GF-D8 (cell line): ENCODE measurements around the gene ZNF609.

Source experiments
- DNase-seq: peaks from one replicate; lab custom pipeline; 2025; lab: John Stamatoyannopoulos, UW

ZNF609 gene

DNA sequence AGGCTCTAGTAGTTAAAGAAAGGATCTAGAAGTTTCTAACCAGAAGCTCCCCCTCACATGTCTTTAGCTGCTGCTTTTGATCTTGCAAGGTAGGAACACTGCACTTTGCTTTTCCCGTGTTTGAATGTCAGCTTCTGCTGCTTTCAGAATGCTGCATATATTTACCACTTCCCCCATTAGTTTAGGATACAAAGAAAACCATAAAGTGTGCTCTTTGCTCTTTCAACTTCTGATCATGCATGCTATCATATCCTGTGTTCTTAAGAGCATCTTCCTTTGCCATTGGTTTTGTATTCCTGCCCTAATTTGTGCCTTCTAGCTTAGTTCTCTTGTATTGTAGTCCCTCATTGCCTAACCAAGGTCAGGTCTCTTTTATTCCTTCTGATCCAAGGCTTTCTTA, 43.3 kb downstream of the ZNF609 start:
- no peak for DNase-seq

DNA sequence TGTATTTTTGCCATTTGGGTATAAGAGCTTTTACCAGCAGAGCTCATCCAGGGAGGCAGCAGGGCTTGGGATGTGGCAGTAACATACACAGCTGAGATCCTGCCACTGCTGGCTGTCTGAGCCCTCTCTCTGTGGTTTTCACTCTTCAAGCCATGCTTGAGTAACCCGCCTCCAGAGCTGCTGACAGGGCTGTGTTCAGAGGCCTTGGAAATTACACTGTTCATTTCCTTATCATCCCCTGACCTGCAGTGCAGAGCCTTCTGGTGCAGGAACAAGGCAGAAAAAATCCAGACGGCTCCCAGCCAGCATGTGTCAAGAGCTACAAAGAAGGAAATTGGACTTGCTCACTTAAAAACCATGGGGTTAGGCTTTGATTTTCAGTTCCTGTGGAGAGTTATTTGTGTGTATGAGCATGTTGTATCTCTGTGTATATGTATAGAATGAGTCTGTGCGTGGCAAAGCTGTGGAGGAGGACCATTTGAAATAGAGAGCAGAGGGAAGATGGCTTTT, 47.0 kb downstream of the ZNF609 start:
- peak; percentile 86 for DNase-seq

DNA sequence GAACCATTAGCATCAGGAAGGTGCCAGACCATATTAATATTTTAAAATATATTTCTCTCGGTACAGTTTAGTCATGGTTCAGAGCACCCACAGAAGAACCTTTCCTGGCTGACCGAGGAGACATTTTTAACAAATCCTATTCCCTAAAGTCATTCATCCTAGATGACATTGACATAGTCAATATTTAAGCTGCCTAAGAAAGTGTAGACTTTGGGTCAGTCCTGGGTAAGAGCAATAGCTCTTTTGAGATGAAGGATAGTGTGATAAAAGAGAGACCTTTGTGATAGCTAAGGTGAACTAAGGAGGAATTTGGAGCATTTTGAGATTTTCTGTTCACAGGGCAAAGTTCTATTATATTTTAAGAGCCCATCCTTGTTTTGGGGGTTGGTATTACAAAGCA, 47.5 kb downstream of the ZNF609 start:
- DNase-seq = no peak

DNA sequence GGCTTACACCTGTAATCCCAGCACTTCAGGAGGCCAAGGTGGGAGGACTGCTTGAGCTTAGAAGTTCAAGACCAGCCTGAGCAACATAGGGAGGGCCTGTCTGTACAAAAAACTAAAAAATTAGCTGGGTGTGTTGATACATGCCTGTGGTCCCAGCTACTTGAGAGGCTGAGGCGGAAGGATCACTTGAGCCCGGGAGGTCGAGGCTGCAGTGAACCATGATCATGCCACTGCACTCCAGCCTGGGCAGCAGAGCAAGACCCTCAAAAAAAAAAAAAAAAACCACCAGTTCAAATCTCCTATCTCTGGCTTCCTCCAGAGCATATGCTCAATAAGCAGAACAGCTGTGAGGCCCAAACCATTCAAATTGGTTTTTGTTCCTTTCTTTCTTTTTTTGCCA, 53.4 kb downstream of the ZNF609 start:
- no peak for DNase-seq

DNA sequence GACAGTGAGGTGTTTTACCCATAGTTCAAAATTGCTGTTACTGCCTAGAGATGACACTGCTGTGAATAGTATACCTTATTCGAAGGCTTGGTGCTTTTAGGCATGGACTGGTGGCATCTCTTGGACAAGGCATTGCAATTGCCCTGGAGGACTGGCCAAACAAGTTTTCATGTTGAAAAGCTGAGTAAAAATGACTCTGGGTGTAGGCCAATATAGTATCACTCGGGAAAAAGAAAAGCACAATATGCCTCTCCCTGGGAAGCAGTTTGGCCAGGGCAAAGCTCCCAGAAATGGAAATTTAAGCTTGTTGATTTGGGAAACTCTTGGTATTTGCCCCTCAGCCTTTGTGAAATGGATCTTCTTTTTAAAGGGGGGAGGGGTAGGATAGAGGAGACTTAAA, 54.8 kb downstream of the ZNF609 start:
- DNase-seq = no peak

DNA sequence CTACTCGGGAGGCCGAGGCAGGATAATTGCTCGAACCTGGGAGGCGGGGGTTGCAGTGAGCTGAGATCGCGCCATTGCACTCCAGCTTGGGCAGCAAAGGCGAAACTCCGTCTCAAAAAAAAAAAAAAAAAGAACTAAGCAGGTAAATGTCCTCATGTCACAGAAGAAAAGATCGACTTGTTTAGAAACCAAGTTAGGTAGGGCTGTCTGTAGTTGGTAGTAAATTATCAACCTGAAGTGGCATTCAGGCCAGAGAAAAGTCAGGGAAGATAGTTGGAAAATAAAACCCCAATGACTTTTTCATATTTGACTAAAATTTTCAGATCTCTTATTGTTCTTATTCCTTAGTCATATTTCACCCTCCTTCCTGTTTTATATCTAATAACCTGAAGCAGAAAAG, 55.4 kb downstream of the ZNF609 start:
- DNase-seq = no peak

DNA sequence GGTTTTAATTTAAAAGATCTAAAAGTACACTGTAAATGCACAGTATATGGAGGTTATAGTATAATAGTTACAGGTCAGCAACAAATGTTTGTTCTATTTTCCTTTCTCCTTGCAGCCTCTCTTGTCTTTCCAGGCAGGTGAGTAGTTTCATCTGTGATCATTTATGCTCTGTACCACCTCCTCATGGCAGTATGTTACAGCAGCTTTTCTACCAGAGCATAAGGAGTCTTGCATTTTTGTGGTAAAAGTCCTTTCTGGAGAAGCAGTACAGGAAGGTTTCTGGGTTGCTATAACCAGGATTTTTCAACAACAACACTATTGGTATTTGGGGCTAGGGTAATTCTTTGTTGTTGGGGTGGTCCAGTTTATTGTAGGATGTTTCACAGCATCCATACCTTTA, 59.5 kb downstream of the ZNF609 start:
- no peak for DNase-seq

DNA sequence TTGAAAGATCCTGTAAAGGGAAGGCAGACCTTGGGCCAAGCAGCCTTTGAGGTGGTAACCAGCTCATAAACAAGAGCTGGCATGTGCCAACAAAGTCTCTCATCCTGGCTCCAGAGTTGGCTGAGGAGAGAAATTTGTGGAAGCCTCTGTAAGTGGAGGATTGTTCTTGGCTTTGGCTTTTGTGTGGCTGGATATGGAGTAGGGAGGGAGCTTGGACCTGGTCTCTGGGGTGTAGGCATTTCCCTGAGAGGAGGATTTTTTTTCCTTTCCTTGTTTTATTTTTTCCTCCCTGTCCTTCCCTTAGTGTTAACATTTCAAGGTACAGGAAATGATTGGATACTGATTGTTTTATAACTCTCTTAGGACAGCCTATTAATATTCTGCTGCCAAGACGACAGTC, 60.8 kb downstream of the ZNF609 start:
- DNase-seq = no peak

DNA sequence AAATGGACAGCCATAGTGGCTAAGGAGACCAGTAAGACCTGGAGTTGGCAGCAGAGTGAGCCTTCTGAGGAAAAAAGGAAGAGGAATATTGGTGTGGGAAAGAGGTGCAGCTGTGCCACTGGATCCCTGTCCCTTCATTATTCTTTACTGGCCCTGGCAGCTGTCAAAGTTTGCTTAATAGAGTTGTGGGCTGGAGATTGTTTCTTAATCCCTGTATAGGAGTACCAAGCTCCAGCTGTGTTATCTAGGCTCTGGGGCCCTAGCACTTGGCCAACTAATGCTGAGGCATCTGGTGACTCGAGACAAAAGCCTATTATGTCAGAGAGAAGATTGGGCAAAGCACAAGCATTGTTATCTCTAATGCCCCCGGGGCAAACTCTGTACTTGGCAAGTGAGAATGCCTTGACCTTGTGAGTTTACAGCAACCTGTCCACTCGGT, 61.4 kb downstream of the ZNF609 start:
- peak; percentile 97 for DNase-seq

DNA sequence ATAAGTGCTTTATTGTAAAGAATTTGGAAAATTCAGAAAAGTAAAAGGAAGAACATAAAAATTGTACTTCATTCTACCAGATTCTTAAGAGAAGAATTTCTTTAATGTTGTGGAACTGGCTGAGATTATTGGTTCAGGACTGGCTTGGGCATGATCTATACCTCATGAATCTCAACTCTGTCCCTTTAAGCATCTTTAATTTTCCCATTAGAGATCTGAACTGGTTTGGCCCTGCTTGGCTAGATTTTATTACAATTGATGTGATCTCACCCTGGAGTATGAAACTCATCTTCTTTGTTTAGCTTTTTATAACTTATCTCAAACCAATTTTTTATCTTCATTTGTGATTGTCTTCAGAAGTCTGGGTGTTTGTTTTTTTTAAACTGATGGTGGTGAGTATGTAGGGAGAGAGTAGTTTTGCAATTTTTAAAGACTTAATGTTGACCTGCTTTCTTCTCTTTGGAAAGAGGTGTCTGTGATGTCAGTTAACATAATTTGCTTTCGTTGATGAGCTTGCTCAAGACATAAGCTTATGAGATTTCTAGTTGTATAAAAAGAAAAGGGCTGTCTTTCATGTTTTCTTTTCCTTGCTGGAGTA, 61.9 kb downstream of the ZNF609 start:
- peak; percentile 44 for DNase-seq

DNA sequence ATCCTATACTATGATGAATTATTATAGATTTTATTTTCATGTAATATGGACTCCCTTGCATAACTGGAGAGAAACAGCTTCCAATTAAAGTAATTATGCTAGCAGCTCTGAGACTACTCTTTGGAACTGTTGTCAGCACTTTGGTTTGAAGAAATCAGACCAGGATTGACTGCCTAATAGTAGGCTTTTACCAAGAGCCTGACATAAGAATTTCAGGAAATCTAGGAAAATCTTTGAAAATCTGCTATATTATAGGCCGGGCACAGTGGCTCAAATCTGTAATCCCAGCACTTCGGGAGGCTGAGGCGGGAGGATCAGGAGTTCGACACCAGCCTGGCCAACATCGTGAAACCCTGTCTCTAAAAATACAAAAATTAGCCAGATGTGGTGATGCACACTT, 62.9 kb downstream of the ZNF609 start:
- DNase-seq = no peak

DNA sequence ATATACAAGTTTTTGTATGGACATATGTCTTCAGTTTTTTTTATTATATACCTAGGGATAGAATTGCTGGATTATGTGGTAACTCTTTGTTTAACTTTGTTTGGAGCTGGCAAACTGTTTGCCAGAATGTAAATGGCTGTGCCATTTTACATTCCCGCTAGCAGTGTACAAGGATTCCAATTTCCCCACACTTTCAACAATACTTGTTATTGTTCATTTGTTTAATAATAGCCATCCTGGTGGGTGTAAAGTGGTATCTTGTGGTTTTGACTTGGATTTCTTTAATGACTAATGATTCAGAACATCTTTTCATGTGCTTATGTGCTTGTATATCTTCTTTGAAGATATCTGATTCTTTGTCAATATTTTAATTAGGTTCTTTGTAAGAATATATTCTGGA, 64.4 kb downstream of the ZNF609 start:
- no peak for DNase-seq

DNA sequence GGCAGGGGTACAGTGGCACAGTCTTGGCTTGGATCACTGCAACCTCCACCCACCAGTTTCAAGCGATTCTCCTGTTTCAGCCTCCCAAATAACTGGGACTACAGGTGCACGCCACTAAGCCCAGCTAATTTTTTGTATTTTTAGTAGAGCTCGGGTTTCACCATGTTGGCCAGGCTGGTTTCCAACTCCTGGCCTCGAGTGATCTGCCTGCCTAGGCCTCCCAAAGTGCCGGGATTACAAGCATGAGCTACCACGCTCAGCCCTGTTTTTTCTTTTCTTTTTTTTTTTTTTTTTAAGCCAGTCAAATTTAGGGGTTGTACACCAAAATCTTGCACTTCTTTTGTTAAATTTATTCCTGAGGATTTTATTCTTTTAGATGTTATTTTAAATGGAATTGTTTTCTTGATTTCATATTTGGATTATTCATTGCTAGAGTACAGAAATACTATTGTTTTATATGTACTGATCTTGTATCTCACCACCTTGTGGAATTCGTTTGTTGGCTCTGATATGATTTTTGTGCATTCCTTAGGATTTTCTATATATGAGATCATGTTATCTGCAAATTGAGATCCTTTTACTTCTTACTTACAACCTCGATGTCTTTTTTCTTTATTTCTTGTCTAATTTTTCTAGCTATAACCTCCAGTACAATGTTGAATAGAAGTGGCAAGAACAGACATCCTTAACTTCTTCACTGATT, 65.6 kb downstream of the ZNF609 start:
- DNase-seq = no peak

DNA sequence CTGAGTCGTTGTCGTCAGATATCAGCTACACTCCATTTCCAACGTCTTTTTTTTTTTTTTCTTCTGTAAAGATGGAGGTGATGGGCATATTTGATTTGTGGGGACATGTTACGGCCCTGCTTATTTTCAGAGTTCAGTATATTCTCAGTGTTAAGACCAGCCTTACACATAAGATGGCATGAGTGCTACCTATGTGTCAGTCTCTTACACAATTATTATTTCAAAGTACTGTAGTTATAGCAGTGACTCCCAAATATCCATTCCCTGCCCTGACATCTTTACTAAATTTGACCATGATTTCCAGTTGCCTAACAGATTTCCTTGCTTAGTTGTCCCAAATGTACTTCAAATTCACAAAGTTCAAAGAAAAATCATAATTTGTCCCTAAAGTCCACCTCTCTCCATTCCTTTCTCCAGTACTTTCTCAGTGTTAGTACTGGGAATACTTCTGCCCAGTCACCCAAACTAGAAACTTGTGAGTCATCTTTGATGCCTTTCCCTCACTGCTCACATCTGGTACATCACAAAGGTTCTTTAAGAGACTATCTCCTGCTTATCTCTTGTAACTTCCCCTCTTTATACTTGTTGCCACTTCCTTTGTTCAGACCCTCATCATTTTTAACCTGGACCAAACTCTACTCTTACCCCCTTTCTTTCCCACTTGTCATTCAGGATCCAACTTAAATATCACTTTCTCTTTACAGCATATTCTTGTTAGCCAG, 67.0 kb downstream of the ZNF609 start:
- DNase-seq = peak; percentile 60

DNA sequence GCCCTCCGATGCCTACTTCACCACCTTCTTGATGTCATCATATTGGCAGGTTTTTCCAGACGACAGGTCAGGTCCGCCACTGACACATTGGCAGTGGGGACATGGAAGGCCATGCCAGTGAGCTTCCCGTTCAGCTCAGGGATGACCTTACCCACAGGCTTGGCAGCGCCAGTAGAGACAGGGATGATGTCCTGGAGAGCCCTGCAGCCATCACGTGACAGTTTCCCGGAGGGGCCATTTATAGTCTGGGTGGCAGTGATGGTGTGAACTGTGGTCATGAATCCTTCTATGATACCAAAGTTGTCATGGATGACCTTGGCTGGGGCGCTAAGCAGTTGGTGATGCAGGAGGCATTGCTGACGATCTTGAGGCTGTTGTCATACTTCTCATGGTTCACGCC, 68.5 kb downstream of the ZNF609 start:
- no peak for DNase-seq

DNA sequence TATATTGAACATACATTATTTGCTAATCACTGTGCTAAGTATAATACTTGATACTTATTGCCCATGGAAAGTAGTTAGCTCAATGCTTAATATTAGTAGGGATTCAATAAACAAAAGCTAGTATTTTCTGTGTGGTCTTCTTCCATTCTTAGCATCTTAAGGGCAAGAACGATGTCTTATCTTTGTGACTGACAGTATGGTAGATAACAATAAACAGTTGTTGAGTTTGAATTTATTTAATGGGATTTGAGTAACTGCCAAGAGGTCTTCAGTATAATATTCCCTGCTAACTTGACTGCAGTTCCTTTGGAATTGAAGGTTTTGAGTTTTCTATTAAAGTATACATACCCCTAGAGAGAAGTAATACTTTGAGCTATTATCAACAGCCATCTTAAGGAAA, 70.1 kb downstream of the ZNF609 start:
- DNase-seq = no peak

DNA sequence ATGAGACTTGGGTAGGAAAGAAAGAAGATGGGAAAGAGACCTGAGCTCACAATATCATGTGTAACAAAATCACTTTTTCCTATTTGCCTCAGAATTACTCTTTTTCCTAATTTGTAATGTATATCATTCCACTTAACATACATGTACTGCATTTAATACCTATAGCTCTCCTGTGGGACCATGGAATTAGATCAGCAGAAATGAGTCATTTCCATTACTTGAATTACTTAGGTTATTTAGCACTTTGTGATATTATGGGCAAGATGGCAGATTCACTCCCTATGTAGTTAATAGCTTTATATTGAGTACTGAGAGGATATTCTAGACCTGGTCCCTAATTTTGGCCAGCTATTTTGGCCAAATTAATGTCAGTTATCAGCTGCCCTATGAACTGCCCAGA, 70.5 kb downstream of the ZNF609 start:
- no peak for DNase-seq

DNA sequence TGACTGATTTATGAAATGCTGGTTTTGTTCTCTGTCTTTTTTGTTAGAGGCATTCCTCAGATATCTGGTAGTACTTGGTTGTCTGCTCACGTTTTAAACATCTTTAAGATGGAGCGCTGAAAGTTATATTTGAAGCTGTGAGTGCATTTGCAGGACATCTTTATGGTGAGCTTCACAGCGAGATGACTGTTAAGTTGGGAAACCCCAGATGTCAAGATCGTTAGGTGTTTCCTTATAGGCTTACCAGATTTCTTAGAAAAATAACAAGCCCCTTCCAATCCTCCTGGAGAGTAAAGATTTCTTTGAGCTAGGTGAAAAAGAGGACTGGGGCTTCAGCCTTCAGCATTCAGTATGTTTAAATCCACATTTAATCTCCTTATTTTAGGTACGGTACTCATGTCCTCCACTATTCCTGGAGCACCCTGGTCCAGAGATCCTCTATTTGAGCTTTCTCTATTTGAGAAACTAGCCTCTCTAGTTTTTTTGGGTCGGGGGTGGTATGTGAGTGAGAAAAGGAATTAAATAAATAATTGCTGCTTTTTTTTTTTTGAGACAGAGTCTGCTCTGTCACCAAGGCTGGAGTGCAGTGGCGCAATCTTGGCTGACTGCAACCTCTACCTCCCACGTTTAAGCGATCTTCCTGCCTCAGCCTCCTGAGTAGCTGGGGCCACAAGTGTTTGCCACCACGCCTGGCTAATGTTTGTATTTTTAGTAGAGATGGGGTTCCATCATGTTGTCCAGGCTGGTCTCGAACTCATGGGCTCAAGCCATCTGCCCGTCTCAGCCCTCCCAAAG, 72.3 kb downstream of the ZNF609 start:
- DNase-seq = peak; percentile 87

DNA sequence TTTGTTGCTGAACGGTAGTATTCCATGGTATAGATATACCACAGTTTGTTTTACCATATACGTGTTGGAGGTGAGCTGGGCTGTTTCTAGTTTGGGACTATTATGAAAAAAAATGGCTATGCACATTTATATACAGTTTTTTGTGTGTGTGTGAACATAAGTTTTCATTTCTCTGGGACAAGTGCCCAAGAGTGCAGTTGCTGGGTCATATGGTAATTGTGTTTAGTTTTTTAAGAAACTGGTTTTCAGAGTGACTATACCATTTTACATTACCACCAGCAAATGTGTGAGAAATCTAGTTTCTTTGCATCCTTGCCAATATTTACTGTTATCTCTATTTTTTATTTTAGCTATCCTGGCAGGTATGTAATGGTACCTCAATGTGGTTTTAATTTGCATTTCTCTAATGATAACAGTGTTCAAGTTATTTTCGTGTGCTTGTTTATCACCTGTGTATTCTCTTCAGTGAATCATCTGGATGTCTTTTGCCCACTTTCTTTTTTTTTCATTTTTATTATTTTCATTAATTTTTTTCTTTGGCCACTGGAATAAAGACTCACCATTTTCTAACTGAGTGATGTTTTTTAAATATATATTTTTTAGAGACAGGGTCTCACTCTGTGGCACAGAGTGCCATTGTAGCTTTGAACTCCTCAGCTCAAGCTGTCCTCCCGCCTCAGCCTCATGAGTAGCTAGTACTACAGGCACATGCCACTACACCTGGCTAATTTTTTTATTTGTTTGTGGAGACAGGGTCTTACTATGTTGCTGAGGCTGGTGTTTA, 75.3 kb downstream of the ZNF609 start:
- no peak for DNase-seq

DNA sequence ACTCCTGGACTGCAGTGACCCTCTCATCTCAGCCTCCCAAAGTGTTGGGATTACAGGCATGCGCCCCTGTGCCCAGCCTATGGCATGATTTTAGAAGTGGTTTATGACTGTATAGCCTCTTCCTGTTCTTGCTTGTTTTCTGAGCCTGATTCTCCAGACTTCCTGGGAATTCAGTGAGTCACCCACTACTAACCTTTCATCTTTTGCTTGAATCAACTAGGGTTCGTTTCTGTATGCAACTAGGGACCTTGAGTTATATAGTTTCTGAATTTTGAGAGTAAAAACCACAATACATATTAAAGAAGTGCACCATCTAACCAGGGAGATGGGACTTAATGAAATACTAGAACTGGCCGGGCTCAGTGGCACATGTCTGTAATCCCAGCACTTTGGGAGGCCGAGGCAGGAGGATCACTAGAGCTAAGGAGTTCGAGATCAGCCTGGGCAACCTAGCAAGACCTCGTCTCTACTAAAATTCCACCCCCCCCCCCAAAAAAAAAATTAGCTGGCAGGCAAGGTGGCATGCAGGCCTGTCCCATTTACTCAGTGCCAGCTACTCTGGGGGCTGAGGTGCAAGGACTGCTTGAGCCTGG, 76.0 kb downstream of the ZNF609 start:
- DNase-seq = no peak

DNA sequence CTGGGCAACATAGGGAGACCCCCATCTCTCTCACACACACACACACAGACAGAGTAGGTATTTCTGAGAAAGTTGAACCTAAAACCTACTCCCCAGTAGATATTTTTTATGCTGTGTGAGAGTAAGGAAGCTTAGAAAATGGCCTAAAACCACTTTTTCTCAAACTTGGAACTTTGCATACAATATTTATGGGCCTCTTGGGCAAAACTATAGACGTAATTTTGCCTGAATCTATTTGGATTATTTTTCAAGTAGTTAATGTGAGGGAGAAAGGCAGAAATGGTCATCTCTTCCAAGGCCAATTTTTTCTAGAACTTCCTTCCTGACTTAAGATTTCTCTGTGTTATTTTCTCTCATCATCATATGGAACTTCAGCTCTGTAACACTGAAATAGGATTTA, 81.7 kb downstream of the ZNF609 start:
- no peak for DNase-seq
